NB4 (cell line): ENCODE data around the gene ALPL.
"Not testable (repeated sequence)": the region's sequence is repeated elsewhere in the genome, so short reads cannot be mapped to it uniquely, and the experiment has no call there.

Experiments used
- DNase-seq: peaks from one replicate; pipeline ENCODE4 v3.0.0; 2010; ENCODE audit warnings: low read depth
- H3K4me3 ChIP-seq: one replicate; pipeline ENCODE4 v1.5.1; 2011; ENCODE audit warnings: mild to moderate bottlenecking, low read depth, low read length, moderate library complexity
- MYC ChIP-seq: IDR thresholded peaks from 2 replicates; pipeline ENCODE4 v1.6.1; 2011; ENCODE audit warnings: low read depth, low read length
- POLR2A ChIP-seq: IDR thresholded peaks from 2 replicates; pipeline ENCODE4 v1.6.1; 2011; ENCODE audit warnings: mild to moderate bottlenecking; ENCODE audit not compliant: insufficient read length; ENCODE audit errors: extremely low read depth
- TF ChIP-seq, protein P1 (sequence below): IDR thresholded peaks from one replicate; pipeline ENCODE4 v1.5.1; 2012; ENCODE audit warnings: low read depth, low read length
- TF ChIP-seq, protein P2 (sequence below): IDR thresholded peaks from 2 replicates; pipeline ENCODE4 v1.6.1; 2011; ENCODE audit warnings: low read depth, low read length

The ALPL gene

DNA sequence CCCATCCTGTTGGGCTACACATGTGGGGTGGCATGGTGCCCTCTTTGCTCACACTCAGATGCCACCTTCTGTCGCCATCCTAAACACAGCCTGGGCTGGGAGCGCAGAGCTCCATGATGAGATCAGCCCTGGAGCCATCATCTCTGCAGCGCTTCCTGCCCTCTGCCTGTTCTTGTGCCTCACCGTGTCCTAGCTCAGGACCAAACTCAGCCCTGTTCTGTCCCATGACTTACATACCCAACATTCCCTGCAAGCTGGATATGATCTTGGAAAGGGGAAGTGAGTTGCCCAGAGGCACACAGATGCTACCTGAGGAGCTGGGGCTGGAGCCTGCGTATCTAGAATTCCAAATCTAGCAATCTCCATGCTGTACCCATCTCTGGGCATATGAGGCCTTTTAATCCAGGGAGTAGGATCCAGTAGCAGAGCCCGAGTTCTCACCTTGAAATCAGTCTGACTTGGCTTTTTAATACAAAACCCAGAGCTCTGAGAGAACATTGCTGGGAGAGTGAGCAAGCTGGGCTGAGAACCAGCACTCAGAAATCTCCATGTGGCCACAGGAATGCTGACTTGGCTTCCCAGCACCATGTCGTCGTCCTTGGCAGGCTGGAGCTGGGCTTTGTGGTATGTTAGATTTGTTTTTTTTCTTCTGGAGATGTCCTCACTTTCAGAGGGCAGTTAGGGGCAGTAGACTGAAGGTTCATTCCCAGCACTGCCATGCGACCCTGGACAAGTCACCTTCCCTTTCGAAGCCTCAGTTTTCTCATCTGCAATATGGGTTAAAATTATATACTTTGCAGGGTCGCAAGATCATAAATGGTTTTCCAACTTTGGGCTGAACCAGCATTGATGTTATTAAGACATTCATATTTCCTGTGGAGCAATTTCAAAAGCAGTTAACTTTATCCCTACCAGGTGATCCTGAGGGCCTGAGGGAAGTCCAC lies 2.6 kb downstream of the ALPL start:
- TF ChIP-seq, protein P1, sequence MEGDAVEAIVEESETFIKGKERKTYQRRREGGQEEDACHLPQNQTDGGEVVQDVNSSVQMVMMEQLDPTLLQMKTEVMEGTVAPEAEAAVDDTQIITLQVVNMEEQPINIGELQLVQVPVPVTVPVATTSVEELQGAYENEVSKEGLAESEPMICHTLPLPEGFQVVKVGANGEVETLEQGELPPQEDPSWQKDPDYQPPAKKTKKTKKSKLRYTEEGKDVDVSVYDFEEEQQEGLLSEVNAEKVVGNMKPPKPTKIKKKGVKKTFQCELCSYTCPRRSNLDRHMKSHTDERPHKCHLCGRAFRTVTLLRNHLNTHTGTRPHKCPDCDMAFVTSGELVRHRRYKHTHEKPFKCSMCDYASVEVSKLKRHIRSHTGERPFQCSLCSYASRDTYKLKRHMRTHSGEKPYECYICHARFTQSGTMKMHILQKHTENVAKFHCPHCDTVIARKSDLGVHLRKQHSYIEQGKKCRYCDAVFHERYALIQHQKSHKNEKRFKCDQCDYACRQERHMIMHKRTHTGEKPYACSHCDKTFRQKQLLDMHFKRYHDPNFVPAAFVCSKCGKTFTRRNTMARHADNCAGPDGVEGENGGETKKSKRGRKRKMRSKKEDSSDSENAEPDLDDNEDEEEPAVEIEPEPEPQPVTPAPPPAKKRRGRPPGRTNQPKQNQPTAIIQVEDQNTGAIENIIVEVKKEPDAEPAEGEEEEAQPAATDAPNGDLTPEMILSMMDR: no peak
- TF ChIP-seq POLR2A: no peak
- TF ChIP-seq, protein P2, sequence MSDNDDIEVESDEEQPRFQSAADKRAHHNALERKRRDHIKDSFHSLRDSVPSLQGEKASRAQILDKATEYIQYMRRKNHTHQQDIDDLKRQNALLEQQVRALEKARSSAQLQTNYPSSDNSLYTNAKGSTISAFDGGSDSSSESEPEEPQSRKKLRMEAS: no peak
- TF ChIP-seq MYC: no peak
- no peak overlapping the region for H3K4me3 ChIP-seq
- no peak for DNase-seq

DNA sequence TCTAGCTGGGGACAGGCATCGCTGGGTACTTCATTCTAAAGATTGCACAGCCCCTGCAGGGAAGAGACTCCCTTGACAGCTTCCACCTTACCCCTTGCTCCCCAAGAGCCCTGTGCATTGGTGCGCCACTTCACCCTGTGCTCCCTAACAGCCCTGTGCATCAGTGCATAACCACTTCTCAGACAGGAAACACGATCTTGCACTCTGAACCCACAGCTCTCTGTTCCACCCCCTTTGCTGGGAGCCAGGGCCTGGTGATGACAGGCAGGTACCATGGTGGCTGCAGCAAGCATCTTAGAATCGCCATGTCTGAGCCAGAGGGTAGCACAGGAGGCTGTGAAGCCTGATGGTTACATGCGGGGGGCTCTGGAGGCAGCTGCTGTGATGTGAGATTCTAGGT lies 5.0 kb downstream of the ALPL start:
- TF ChIP-seq MYC (no peak), POLR2A (no peak)
- TF ChIP-seq, protein P1: no peak
- TF ChIP-seq, protein P2: no peak
- H3K4me3 ChIP-seq: no peak overlapping the region
- DNase-seq: no peak

DNA sequence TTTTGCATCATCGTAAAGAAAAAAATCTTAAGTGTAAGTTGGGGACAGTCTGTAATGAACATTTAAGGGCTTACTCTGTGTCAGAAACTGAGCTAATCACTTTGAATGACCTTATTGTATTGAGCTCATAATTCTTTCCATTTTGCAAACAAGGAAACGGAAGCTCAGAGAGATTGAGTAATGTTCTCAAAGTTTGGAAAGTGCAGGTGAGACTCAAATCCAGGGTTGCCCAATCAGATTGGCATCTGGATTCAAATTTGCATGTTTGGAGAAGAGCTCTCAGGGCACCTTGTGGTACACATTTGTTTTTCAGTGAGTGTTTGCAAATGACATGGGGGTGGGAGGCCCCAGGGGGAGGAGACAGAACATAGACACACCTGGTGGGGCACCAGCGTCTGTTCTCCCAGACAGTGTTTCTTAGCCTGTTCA lies 8.0 kb downstream of the ALPL start:
- TF ChIP-seq POLR2A (no peak), MYC (no peak)
- TF ChIP-seq, protein P2: no peak
- TF ChIP-seq, protein P1: no peak
- no peak for DNase-seq
- H3K4me3 ChIP-seq: no peak overlapping the region

DNA sequence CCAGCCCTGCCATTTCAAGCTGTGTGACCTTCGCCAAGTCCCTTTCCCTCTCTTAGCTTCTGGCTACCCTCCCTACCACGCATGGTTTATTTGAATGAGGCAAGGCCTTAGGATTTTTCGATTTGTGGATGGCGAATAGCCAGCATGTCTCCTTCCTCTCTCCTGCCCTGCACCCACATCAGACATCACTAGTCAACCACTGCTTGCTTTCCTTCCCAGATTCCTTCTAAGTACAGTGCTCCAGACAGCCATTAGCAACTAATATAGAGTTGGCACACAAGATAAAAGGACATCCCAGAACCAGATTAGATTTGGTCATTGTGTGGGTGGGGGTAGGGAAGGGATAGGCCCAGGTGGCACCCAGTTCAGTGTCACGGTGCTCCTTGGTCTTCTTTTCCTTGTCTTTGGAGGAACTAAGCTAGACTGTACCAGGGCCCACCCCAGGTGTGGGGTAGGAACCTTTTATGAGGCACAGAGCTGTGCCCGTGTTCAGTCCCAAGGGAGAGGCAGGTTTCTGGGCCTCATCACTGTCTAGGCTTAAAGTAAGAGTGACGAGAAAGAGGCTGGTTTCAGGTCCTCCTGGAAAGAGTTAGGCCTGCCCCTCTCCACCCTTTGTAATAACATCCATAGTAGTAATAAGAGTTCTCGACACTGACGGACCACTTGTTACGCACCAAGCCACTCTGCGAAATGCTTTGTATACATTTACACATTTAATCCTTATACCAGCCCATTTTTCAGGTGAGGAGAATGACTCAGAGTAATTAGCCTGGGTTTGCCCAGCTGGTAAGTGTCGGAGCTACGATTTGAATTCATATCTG lies 8.6 kb downstream of the ALPL start:
- no peak for DNase-seq
- no peak overlapping the region for H3K4me3 ChIP-seq
- no peak for TF ChIP-seq MYC
- TF ChIP-seq, protein P1: no peak
- TF ChIP-seq, protein P2: no peak
- no peak for TF ChIP-seq POLR2A

DNA sequence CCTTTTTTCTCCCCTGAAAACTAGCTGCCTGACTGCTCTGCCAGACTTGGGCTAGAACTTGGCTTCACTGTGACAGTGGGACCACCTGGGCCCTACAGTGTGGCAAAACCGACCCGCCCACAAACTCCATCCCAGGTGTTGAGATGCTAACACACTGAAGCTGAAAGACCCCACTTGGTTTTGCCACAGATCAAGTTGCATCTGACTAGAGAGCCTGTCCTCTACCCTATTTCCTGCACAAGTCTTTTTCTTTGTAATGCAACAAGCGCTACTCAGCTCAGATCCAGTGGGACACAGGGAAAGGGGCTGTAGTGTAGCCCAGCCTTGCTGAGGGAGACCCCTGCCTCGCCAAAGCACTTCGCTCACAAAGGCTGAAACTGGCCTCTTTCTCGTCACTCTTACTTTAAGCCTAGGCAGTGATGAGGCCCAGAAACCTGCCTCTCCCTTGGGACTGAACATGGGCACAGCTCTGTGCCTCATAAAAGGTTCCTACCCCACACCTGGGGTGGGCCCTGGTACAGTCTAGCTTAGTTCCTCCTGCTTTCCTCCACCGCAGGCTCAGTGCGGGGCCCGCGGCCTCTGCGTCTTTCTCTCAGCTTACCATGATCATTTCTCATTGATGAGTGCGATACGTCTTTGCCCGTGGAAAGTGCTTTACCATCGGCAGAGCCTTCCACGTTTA lies 9.7 kb downstream of the ALPL start:
- no peak for TF ChIP-seq MYC
- TF ChIP-seq, protein P1: no peak
- TF ChIP-seq, protein P2: no peak
- TF ChIP-seq POLR2A: no peak
- H3K4me3 ChIP-seq: no peak overlapping the region
- no peak for DNase-seq

DNA sequence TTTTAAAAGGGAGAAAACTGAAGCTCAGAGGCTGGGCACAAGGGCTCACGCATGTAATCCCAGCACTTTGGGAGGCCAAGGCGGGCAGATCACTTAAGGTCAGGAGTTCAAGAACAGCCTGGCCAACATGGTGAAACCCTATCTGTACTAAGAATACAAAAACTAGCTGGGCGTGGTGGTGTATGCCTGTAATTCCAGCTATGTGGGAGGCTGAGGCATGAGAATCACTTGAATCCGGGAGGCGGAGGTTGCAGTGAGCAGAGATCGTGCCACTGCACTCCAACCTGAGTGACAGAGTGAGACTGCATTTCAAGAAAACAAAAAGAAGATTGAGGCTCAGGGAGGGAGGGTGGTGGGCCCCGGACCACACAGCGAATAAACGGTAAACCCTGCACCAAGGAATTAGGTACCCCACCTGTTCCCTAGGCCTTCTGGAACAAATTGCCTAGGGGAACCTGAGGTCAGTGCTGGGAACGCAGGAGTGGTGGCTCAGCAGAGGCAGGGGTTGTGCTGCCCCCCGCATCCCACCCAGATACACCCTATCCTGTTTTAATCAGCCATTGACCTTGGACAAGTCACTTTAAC lies 10.4 kb downstream of the ALPL start:
- DNase-seq, H3K4me3 ChIP-seq: not testable (repeated sequence)
